ENCODE data around the gene PARP1.

Gene PARP1

GRCh38 chr1:226444901-226445300, 37.0 kb upstream of the PARP1 start:
- no peaks in the 10 kb centered on the region for H3K27me3 ChIP-seq (replicated peaks; ENCODE audit: control insufficient read depth, insufficient read depth, low read length, poor library complexity, severe bottlenecking)
- H3K4me3 ChIP-seq (ENCODE audit: insufficient read depth, low read depth, low read length, poor library complexity, severe bottlenecking) = no peak overlapping the region
- H3K36me3 ChIP-seq (ENCODE audit: control insufficient read depth, insufficient read depth, low read length) = no peaks in the 10 kb centered on the region
- peaks cover 16% of the 10 kb centered on the region for H3K4me1 ChIP-seq (ENCODE audit: control insufficient read depth, insufficient read depth, low read length, poor library complexity, severe bottlenecking)
- no peak overlapping the region for H3K27ac ChIP-seq (ENCODE audit: insufficient read depth, low read length, poor library complexity, severe bottlenecking)
- peak; percentile 27 to 41 (median 37) for DNase-seq
- no peaks in the 10 kb centered on the region for H3K9me3 ChIP-seq (ENCODE audit: control insufficient read depth, low read length)

- no peak overlapping the region for H3K27ac ChIP-seq (ENCODE audit: insufficient read depth, low read length, poor library complexity, severe bottlenecking)
- H3K27me3 ChIP-seq (replicated peaks; ENCODE audit: control insufficient read depth, insufficient read depth, low read length, poor library complexity, severe bottlenecking) = no peaks in the 10 kb centered on the region
- DNase-seq = no peak
- H3K4me3 ChIP-seq (ENCODE audit: insufficient read depth, low read depth, low read length, poor library complexity, severe bottlenecking) = no peak overlapping the region
- H3K36me3 ChIP-seq (ENCODE audit: control insufficient read depth, insufficient read depth, low read length) = no peaks in the 10 kb centered on the region
- H3K9me3 ChIP-seq (ENCODE audit: control insufficient read depth, low read length) = no peaks in the 10 kb centered on the region
- H3K4me1 ChIP-seq (ENCODE audit: control insufficient read depth, insufficient read depth, low read length, poor library complexity, severe bottlenecking) = peaks cover 16% of the 10 kb centered on the region
These were observed 35.5 kb upstream of the PARP1 start for GRCh38 chr1:226443439-226443838.

GRCh38 chr1:226443033-226443432, 35.1 kb upstream of the PARP1 start:
- Histone ChIP-seq H3K4me1 (ENCODE audit: control insufficient read depth, insufficient read depth, low read length, poor library complexity, severe bottlenecking) (peaks cover 16% of the 10 kb centered on the region), H3K9me3 (ENCODE audit: control insufficient read depth, low read length) (no peaks in the 10 kb centered on the region), H3K27ac (ENCODE audit: insufficient read depth, low read length, poor library complexity, severe bottlenecking) (no peak overlapping the region), H3K4me3 (ENCODE audit: insufficient read depth, low read depth, low read length, poor library complexity, severe bottlenecking) (no peak overlapping the region), H3K27me3 (replicated peaks; ENCODE audit: control insufficient read depth, insufficient read depth, low read length, poor library complexity, severe bottlenecking) (no peaks in the 10 kb centered on the region), H3K36me3 (ENCODE audit: control insufficient read depth, insufficient read depth, low read length) (no peaks in the 10 kb centered on the region)
- no peak for DNase-seq

- Histone ChIP-seq H3K27me3 (replicated peaks; ENCODE audit: control insufficient read depth, insufficient read depth, low read length, poor library complexity, severe bottlenecking) (no peaks in the 10 kb centered on the region), H3K9me3 (ENCODE audit: control insufficient read depth, low read length) (no peaks in the 10 kb centered on the region), H3K4me1 (ENCODE audit: control insufficient read depth, insufficient read depth, low read length, poor library complexity, severe bottlenecking) (peaks cover 16% of the 10 kb centered on the region), H3K36me3 (ENCODE audit: control insufficient read depth, insufficient read depth, low read length) (no peaks in the 10 kb centered on the region), H3K4me3 (ENCODE audit: insufficient read depth, low read depth, low read length, poor library complexity, severe bottlenecking) (no peak overlapping the region), H3K27ac (ENCODE audit: insufficient read depth, low read length, poor library complexity, severe bottlenecking) (no peak overlapping the region)
- no peak for DNase-seq
These were observed 33.7 kb upstream of the PARP1 start for GRCh38 chr1:226441629-226442028.

GRCh38 chr1:226440512-226440911, 32.6 kb upstream of the PARP1 start:
- Histone ChIP-seq H3K27me3 (replicated peaks; ENCODE audit: control insufficient read depth, insufficient read depth, low read length, poor library complexity, severe bottlenecking) (no peaks in the 10 kb centered on the region), H3K4me1 (ENCODE audit: control insufficient read depth, insufficient read depth, low read length, poor library complexity, severe bottlenecking) (peaks cover 8% of the 10 kb centered on the region), H3K27ac (ENCODE audit: insufficient read depth, low read length, poor library complexity, severe bottlenecking) (no peak overlapping the region), H3K9me3 (ENCODE audit: control insufficient read depth, low read length) (no peaks in the 10 kb centered on the region), H3K36me3 (ENCODE audit: control insufficient read depth, insufficient read depth, low read length) (no peaks in the 10 kb centered on the region), H3K4me3 (ENCODE audit: insufficient read depth, low read depth, low read length, poor library complexity, severe bottlenecking) (no peak overlapping the region)
- no peak for DNase-seq

GRCh38 chr1:226438007-226438406, 30.1 kb upstream of the PARP1 start:
- Histone ChIP-seq H3K4me1 (ENCODE audit: control insufficient read depth, insufficient read depth, low read length, poor library complexity, severe bottlenecking) (no peaks in the 10 kb centered on the region), H3K27ac (ENCODE audit: insufficient read depth, low read length, poor library complexity, severe bottlenecking) (no peak overlapping the region), H3K9me3 (ENCODE audit: control insufficient read depth, low read length) (no peaks in the 10 kb centered on the region), H3K4me3 (ENCODE audit: insufficient read depth, low read depth, low read length, poor library complexity, severe bottlenecking) (no peak overlapping the region), H3K27me3 (replicated peaks; ENCODE audit: control insufficient read depth, insufficient read depth, low read length, poor library complexity, severe bottlenecking) (no peaks in the 10 kb centered on the region), H3K36me3 (ENCODE audit: control insufficient read depth, insufficient read depth, low read length) (no peaks in the 10 kb centered on the region)
- DNase-seq = no peak

- Histone ChIP-seq H3K4me3 (ENCODE audit: insufficient read depth, low read depth, low read length, poor library complexity, severe bottlenecking) (no peak overlapping the region), H3K27ac (ENCODE audit: insufficient read depth, low read length, poor library complexity, severe bottlenecking) (no peak overlapping the region), H3K36me3 (ENCODE audit: control insufficient read depth, insufficient read depth, low read length) (no peaks in the 10 kb centered on the region), H3K4me1 (ENCODE audit: control insufficient read depth, insufficient read depth, low read length, poor library complexity, severe bottlenecking) (no peaks in the 10 kb centered on the region), H3K9me3 (ENCODE audit: control insufficient read depth, low read length) (no peaks in the 10 kb centered on the region), H3K27me3 (replicated peaks; ENCODE audit: control insufficient read depth, insufficient read depth, low read length, poor library complexity, severe bottlenecking) (no peaks in the 10 kb centered on the region)
- no peak for DNase-seq
These were observed 29.1 kb upstream of the PARP1 start for GRCh38 chr1:226436855-226437491.

GRCh38 chr1:226436472-226436854, 28.6 kb upstream of the PARP1 start:
- no peak overlapping the region for H3K4me3 ChIP-seq (ENCODE audit: insufficient read depth, low read depth, low read length, poor library complexity, severe bottlenecking)
- H3K4me1 ChIP-seq (ENCODE audit: control insufficient read depth, insufficient read depth, low read length, poor library complexity, severe bottlenecking) = no peaks in the 10 kb centered on the region
- H3K36me3 ChIP-seq (ENCODE audit: control insufficient read depth, insufficient read depth, low read length) = no peaks in the 10 kb centered on the region
- no peaks in the 10 kb centered on the region for H3K27me3 ChIP-seq (replicated peaks; ENCODE audit: control insufficient read depth, insufficient read depth, low read length, poor library complexity, severe bottlenecking)
- H3K27ac ChIP-seq (ENCODE audit: insufficient read depth, low read length, poor library complexity, severe bottlenecking) = no peak overlapping the region
- no peaks in the 10 kb centered on the region for H3K9me3 ChIP-seq (ENCODE audit: control insufficient read depth, low read length)
- no peak for DNase-seq

- H3K4me3 ChIP-seq (ENCODE audit: insufficient read depth, low read depth, low read length, poor library complexity, severe bottlenecking) = no peak overlapping the region
- H3K27me3 ChIP-seq (replicated peaks; ENCODE audit: control insufficient read depth, insufficient read depth, low read length, poor library complexity, severe bottlenecking) = no peaks in the 10 kb centered on the region
- H3K27ac ChIP-seq (ENCODE audit: insufficient read depth, low read length, poor library complexity, severe bottlenecking) = no peak overlapping the region
- DNase-seq = no peak
- no peaks in the 10 kb centered on the region for H3K36me3 ChIP-seq (ENCODE audit: control insufficient read depth, insufficient read depth, low read length)
- no peaks in the 10 kb centered on the region for H3K4me1 ChIP-seq (ENCODE audit: control insufficient read depth, insufficient read depth, low read length, poor library complexity, severe bottlenecking)
- H3K9me3 ChIP-seq (ENCODE audit: control insufficient read depth, low read length) = no peaks in the 10 kb centered on the region
These were observed 25.4 kb upstream of the PARP1 start for GRCh38 chr1:226433341-226433720.

- H3K27ac ChIP-seq (ENCODE audit: insufficient read depth, low read length, poor library complexity, severe bottlenecking) = no peak overlapping the region
- H3K9me3 ChIP-seq (ENCODE audit: control insufficient read depth, low read length) = no peaks in the 10 kb centered on the region
- no peak for DNase-seq
- H3K4me3 ChIP-seq (ENCODE audit: insufficient read depth, low read depth, low read length, poor library complexity, severe bottlenecking) = no peak overlapping the region
- H3K27me3 ChIP-seq (replicated peaks; ENCODE audit: control insufficient read depth, insufficient read depth, low read length, poor library complexity, severe bottlenecking) = no peaks in the 10 kb centered on the region
- H3K4me1 ChIP-seq (ENCODE audit: control insufficient read depth, insufficient read depth, low read length, poor library complexity, severe bottlenecking) = no peaks in the 10 kb centered on the region
- no peaks in the 10 kb centered on the region for H3K36me3 ChIP-seq (ENCODE audit: control insufficient read depth, insufficient read depth, low read length)
These were observed 24.9 kb upstream of the PARP1 start for GRCh38 chr1:226432586-226433340.
